ENCODE data around the gene EFCAB9.
"Not testable (repeated sequence)": the region's sequence is repeated elsewhere in the genome, so short reads cannot be mapped to it uniquely, and the experiment has no call there.

EFCAB9 gene

GRCh38 chr5:172148381-172148780, 45.6 kb upstream of the EFCAB9 start:
- Histone ChIP-seq H3K36me3 (ENCODE audit: control insufficient read depth in 4 of 4, insufficient read depth in 4 of 4, low read length in 3 of 4) (peaks cover 0 to 67% (median 23%) of the 10 kb centered on the region in 4 experiments), H3K4me1 (ENCODE audit: control extremely low read depth in 1 of 4, control insufficient read depth in 4 of 4, insufficient read depth in 4 of 4, low read length in 3 of 4) (peaks cover 0 to 63% (median 32%) of the 10 kb centered on the region in 4 experiments), H3K9me3 (ENCODE audit: control extremely low read depth in 1 of 5, control insufficient read depth in 4 of 5, insufficient read depth in 2 of 5, low read depth in 1 of 5, low read length in 4 of 5) (no peaks in the 10 kb centered on the region), H3K27ac (ENCODE audit: insufficient read depth in 1 of 2, low read depth in 1 of 2, low read length in 2 of 2, poor library complexity in 1 of 2, severe bottlenecking in 2 of 2) (peak overlapping the region in 1 of 2 experiments; percentile 55), H3K4me3 (ENCODE audit: control insufficient read depth in 1 of 7, extremely low read depth in 1 of 7, insufficient read depth in 4 of 7, low read depth in 2 of 7, low read length in 6 of 7) (no peak overlapping the region), H3K27me3 (replicated peaks in 2 of 5; ENCODE audit: control insufficient read depth in 4 of 5, insufficient read depth in 5 of 5, low read length in 4 of 5) (no peaks in the 10 kb centered on the region)
- DNase-seq = no peak
- ChIA-PET POLR2A (no interaction called here), CTCF (no interaction called here)
- WGBS (ENCODE audit: insufficient coverage) = 97% methylated on average over 7 of the region's 9 CpGs

GRCh38 chr5:172149073-172149472, 44.9 kb upstream of the EFCAB9 start:
- peaks cover 0 to 63% (median 38%) of the 10 kb centered on the region in 4 experiments for H3K4me1 ChIP-seq (ENCODE audit: control extremely low read depth in 1 of 4, control insufficient read depth in 4 of 4, insufficient read depth in 4 of 4, low read length in 3 of 4)
- H3K36me3 ChIP-seq (ENCODE audit: control insufficient read depth in 4 of 4, insufficient read depth in 4 of 4, low read length in 3 of 4) = peaks cover 0 to 69% (median 27%) of the 10 kb centered on the region in 4 experiments
- ChIA-PET CTCF (no interaction called here), POLR2A (no interaction called here)
- DNase-seq = no peak
- no peak overlapping the region for H3K4me3 ChIP-seq (ENCODE audit: control insufficient read depth in 1 of 7, extremely low read depth in 1 of 7, insufficient read depth in 4 of 7, low read depth in 2 of 7, low read length in 6 of 7)
- H3K27ac ChIP-seq (ENCODE audit: insufficient read depth in 1 of 2, low read depth in 1 of 2, low read length in 2 of 2, poor library complexity in 1 of 2, severe bottlenecking in 2 of 2) = peak overlapping the region in 1 of 2 experiments; percentile 55
- H3K9me3 ChIP-seq (ENCODE audit: control extremely low read depth in 1 of 5, control insufficient read depth in 4 of 5, insufficient read depth in 2 of 5, low read depth in 1 of 5, low read length in 4 of 5) = no peaks in the 10 kb centered on the region
- no peaks in the 10 kb centered on the region for H3K27me3 ChIP-seq (replicated peaks in 2 of 5; ENCODE audit: control insufficient read depth in 4 of 5, insufficient read depth in 5 of 5, low read length in 4 of 5)
- WGBS (ENCODE audit: insufficient coverage) = 100% methylated on average over 1 of the region's 3 CpGs

GRCh38 chr5:172149481-172149880, 44.5 kb upstream of the EFCAB9 start:
- POLR2A ChIA-PET, CTCF ChIA-PET: not testable (repeated sequence)
- 78% methylated on average over 3 of the region's 11 CpGs for WGBS (ENCODE audit: insufficient coverage)

GRCh38 chr5:172150514-172151425, 43.2 kb upstream of the EFCAB9 start:
- Histone ChIP-seq H3K4me3 (ENCODE audit: control insufficient read depth in 1 of 7, extremely low read depth in 1 of 7, insufficient read depth in 4 of 7, low read depth in 2 of 7, low read length in 6 of 7) (peak overlapping the region in 3 of 7 experiments; percentile 13 to 44 (median 27)), H3K27me3 (replicated peaks in 2 of 5; ENCODE audit: control insufficient read depth in 4 of 5, insufficient read depth in 5 of 5, low read length in 4 of 5) (no peaks in the 10 kb centered on the region), H3K4me1 (ENCODE audit: control extremely low read depth in 1 of 4, control insufficient read depth in 4 of 4, insufficient read depth in 4 of 4, low read length in 3 of 4) (peaks cover 0 to 57% (median 34%) of the 10 kb centered on the region in 4 experiments), H3K9me3 (ENCODE audit: control extremely low read depth in 1 of 5, control insufficient read depth in 4 of 5, insufficient read depth in 2 of 5, low read depth in 1 of 5, low read length in 4 of 5) (no peaks in the 10 kb centered on the region), H3K36me3 (ENCODE audit: control insufficient read depth in 4 of 4, insufficient read depth in 4 of 4, low read length in 3 of 4) (peaks cover 0 to 65% (median 34%) of the 10 kb centered on the region in 4 experiments), H3K27ac (ENCODE audit: insufficient read depth in 1 of 2, low read depth in 1 of 2, low read length in 2 of 2, poor library complexity in 1 of 2, severe bottlenecking in 2 of 2) (peak overlapping the region in 1 of 2 experiments; percentile 55)
- ChIA-PET CTCF (interaction anchor here (0.9 to 4.9 kb wide), 4 partner anchors 13 to 43 kb away, joined by 3 to 32 read pairs (median 4); partner anchors contain the start of gene STK10), POLR2A (no interaction called here)
- WGBS (ENCODE audit: insufficient coverage) = 29% methylated on average over 14 of the region's 16 CpGs
- peak; percentile 72 to 93 (median 89) for DNase-seq

More at GRCh38 chr5:172149481-172149880, 44.5 kb upstream of the EFCAB9 start:
- Histone ChIP-seq H3K4me1 (ENCODE audit: control extremely low read depth in 1 of 4, control insufficient read depth in 4 of 4, insufficient read depth in 4 of 4, low read length in 3 of 4) (peaks cover 0 to 63% (median 35%) of the 10 kb centered on the region in 4 experiments), H3K36me3 (ENCODE audit: control insufficient read depth in 4 of 4, insufficient read depth in 4 of 4, low read length in 3 of 4) (peaks cover 0 to 69% (median 31%) of the 10 kb centered on the region in 4 experiments), H3K27ac (ENCODE audit: insufficient read depth in 1 of 2, low read depth in 1 of 2, low read length in 2 of 2, poor library complexity in 1 of 2, severe bottlenecking in 2 of 2) (peak overlapping the region in 1 of 2 experiments; percentile 55)
- DNase-seq; H3K4me3 ChIP-seq (ENCODE audit: control insufficient read depth in 1 of 7, extremely low read depth in 1 of 7, insufficient read depth in 4 of 7, low read depth in 2 of 7, low read length in 6 of 7); H3K9me3 ChIP-seq (ENCODE audit: control extremely low read depth in 1 of 5, control insufficient read depth in 4 of 5, insufficient read depth in 2 of 5, low read depth in 1 of 5, low read length in 4 of 5); H3K27me3 ChIP-seq (replicated peaks in 2 of 5; ENCODE audit: control insufficient read depth in 4 of 5, insufficient read depth in 5 of 5, low read length in 4 of 5): not testable (repeated sequence)

GRCh38 chr5:172151661-172152210, 42.2 kb upstream of the EFCAB9 start:
- no peak overlapping the region for H3K27ac ChIP-seq (ENCODE audit: insufficient read depth in 1 of 2, low read depth in 1 of 2, low read length in 2 of 2, poor library complexity in 1 of 2, severe bottlenecking in 2 of 2)
- POLR2A ChIA-PET = no interaction called here
- H3K27me3 ChIP-seq (replicated peaks in 2 of 5; ENCODE audit: control insufficient read depth in 4 of 5, insufficient read depth in 5 of 5, low read length in 4 of 5) = no peaks in the 10 kb centered on the region
- no peaks in the 10 kb centered on the region for H3K9me3 ChIP-seq (ENCODE audit: control extremely low read depth in 1 of 5, control insufficient read depth in 4 of 5, insufficient read depth in 2 of 5, low read depth in 1 of 5, low read length in 4 of 5)
- WGBS (ENCODE audit: insufficient coverage) = 95% methylated on average over 10 of the region's 10 CpGs
- peaks cover 0 to 65% (median 33%) of the 10 kb centered on the region in 4 experiments for H3K36me3 ChIP-seq (ENCODE audit: control insufficient read depth in 4 of 4, insufficient read depth in 4 of 4, low read length in 3 of 4)
- peaks cover 0 to 53% (median 34%) of the 10 kb centered on the region in 4 experiments for H3K4me1 ChIP-seq (ENCODE audit: control extremely low read depth in 1 of 4, control insufficient read depth in 4 of 4, insufficient read depth in 4 of 4, low read length in 3 of 4)
- CTCF ChIA-PET = interaction anchor here (1.1 to 4.9 kb wide), 9 partner anchors 12 to 44 kb away, joined by 3 to 32 read pairs (median 5); partner anchors contain the start of gene STK10
- no peak overlapping the region for H3K4me3 ChIP-seq (ENCODE audit: control insufficient read depth in 1 of 7, extremely low read depth in 1 of 7, insufficient read depth in 4 of 7, low read depth in 2 of 7, low read length in 6 of 7)
- no peak for DNase-seq

GRCh38 chr5:172153695-172154094, 40.3 kb upstream of the EFCAB9 start:
- Histone ChIP-seq H3K27me3 (replicated peaks in 2 of 5; ENCODE audit: control insufficient read depth in 4 of 5, insufficient read depth in 5 of 5, low read length in 4 of 5) (no peaks in the 10 kb centered on the region), H3K36me3 (ENCODE audit: control insufficient read depth in 4 of 4, insufficient read depth in 4 of 4, low read length in 3 of 4) (peaks cover 2 to 61% (median 25%) of the 10 kb centered on the region in 4 experiments), H3K4me1 (ENCODE audit: control extremely low read depth in 1 of 4, control insufficient read depth in 4 of 4, insufficient read depth in 4 of 4, low read length in 3 of 4) (peaks cover 0 to 53% (median 33%) of the 10 kb centered on the region in 4 experiments), H3K4me3 (ENCODE audit: control insufficient read depth in 1 of 7, extremely low read depth in 1 of 7, insufficient read depth in 4 of 7, low read depth in 2 of 7, low read length in 6 of 7) (peak overlapping the region in 1 of 7 experiments; percentile 16), H3K9me3 (ENCODE audit: control extremely low read depth in 1 of 5, control insufficient read depth in 4 of 5, insufficient read depth in 2 of 5, low read depth in 1 of 5, low read length in 4 of 5) (no peaks in the 10 kb centered on the region), H3K27ac (ENCODE audit: insufficient read depth in 1 of 2, low read depth in 1 of 2, low read length in 2 of 2, poor library complexity in 1 of 2, severe bottlenecking in 2 of 2) (peak overlapping the region in 1 of 2 experiments; percentile 39)
- ChIA-PET CTCF (interaction anchor here (0.9 to 4.9 kb wide), 5 partner anchors 10 to 46 kb away, joined by 3 to 32 read pairs (median 4); partner anchors contain the start of gene STK10), POLR2A (interaction anchor here (1.0 kb wide), 1 partner anchor 22 kb away, joined by 3 read pairs; no protein-coding TSS in a partner anchor)
- DNase-seq = no peak
- WGBS (ENCODE audit: insufficient coverage) = 82% methylated on average over 2 of the region's 3 CpGs
